ENCODE measurements around the gene SRA1.

SRA1 gene

GRCh38 chr5:140568443-140569063, 11.3 kb upstream of the SRA1 start:
- no peak overlapping the region for H3K27ac ChIP-seq (ENCODE audit: poor library complexity, severe bottlenecking)
- DNase-seq (ENCODE audit: low spot score) (no peak), ATAC-seq (ENCODE audit: low read depth) (no peak)
- no peaks in the 10 kb centered on the region for H3K9me3 ChIP-seq (ENCODE audit: severe bottlenecking)
- peaks cover 22% of the 10 kb centered on the region for H3K36me3 ChIP-seq (ENCODE audit: low read depth)
- no peaks in the 10 kb centered on the region for H3K27me3 ChIP-seq (ENCODE audit: insufficient read depth, poor library complexity, severe bottlenecking)
- H3K4me3 ChIP-seq (ENCODE audit: severe bottlenecking): no peak overlapping the region
- no peak for TF ChIP-seq CTCF (IDR thresholded peaks at IDR 0.05; ENCODE audit: poor library complexity, severe bottlenecking)
- peaks cover 5% of the 10 kb centered on the region for H3K4me1 ChIP-seq (ENCODE audit: insufficient read depth, poor library complexity, severe bottlenecking)

- ATAC-seq (ENCODE audit: low read depth) (no peak), DNase-seq (ENCODE audit: low spot score) (no peak)
- H3K4me1 ChIP-seq (ENCODE audit: insufficient read depth, poor library complexity, severe bottlenecking): peaks cover 5% of the 10 kb centered on the region
- H3K36me3 ChIP-seq (ENCODE audit: low read depth): peaks cover 22% of the 10 kb centered on the region
- no peak overlapping the region for H3K4me3 ChIP-seq (ENCODE audit: severe bottlenecking)
- TF ChIP-seq CTCF (IDR thresholded peaks at IDR 0.05; ENCODE audit: poor library complexity, severe bottlenecking): no peak
- no peaks in the 10 kb centered on the region for H3K9me3 ChIP-seq (ENCODE audit: severe bottlenecking)
- H3K27ac ChIP-seq (ENCODE audit: poor library complexity, severe bottlenecking): no peak overlapping the region
- H3K27me3 ChIP-seq (ENCODE audit: insufficient read depth, poor library complexity, severe bottlenecking): no peaks in the 10 kb centered on the region
These were observed 10.6 kb upstream of the SRA1 start for GRCh38 chr5:140567871-140568270.

GRCh38 chr5:140567136-140567818, 10.0 kb upstream of the SRA1 start:
- no peak overlapping the region for H3K27ac ChIP-seq (ENCODE audit: poor library complexity, severe bottlenecking)
- no peaks in the 10 kb centered on the region for H3K27me3 ChIP-seq (ENCODE audit: insufficient read depth, poor library complexity, severe bottlenecking)
- peaks cover 5% of the 10 kb centered on the region for H3K4me1 ChIP-seq (ENCODE audit: insufficient read depth, poor library complexity, severe bottlenecking)
- no peak overlapping the region for H3K4me3 ChIP-seq (ENCODE audit: severe bottlenecking)
- no peak for DNase-seq (ENCODE audit: low spot score)
- ATAC-seq (ENCODE audit: low read depth): no peak
- no peaks in the 10 kb centered on the region for H3K9me3 ChIP-seq (ENCODE audit: severe bottlenecking)
- peaks cover 22% of the 10 kb centered on the region for H3K36me3 ChIP-seq (ENCODE audit: low read depth)
- no peak for TF ChIP-seq CTCF (IDR thresholded peaks at IDR 0.05; ENCODE audit: poor library complexity, severe bottlenecking)

GRCh38 chr5:140566665-140567064, 9.4 kb upstream of the SRA1 start:
- Histone ChIP-seq H3K27ac (ENCODE audit: poor library complexity, severe bottlenecking) (no peak overlapping the region), H3K9me3 (ENCODE audit: severe bottlenecking) (no peaks in the 10 kb centered on the region), H3K4me3 (ENCODE audit: severe bottlenecking) (no peak overlapping the region), H3K4me1 (ENCODE audit: insufficient read depth, poor library complexity, severe bottlenecking) (peaks cover 5% of the 10 kb centered on the region), H3K27me3 (ENCODE audit: insufficient read depth, poor library complexity, severe bottlenecking) (no peaks in the 10 kb centered on the region), H3K36me3 (ENCODE audit: low read depth) (peaks cover 22% of the 10 kb centered on the region)
- ATAC-seq (ENCODE audit: low read depth) (no peak), DNase-seq (ENCODE audit: low spot score) (no peak)
- TF ChIP-seq CTCF (IDR thresholded peaks at IDR 0.05; ENCODE audit: poor library complexity, severe bottlenecking): no peak

GRCh38 chr5:140565780-140566095, 8.5 kb upstream of the SRA1 start:
- DNase-seq (ENCODE audit: low spot score) (no peak), ATAC-seq (ENCODE audit: low read depth) (no peak)
- peak overlapping the region; percentile 51 for H3K27ac ChIP-seq (ENCODE audit: poor library complexity, severe bottlenecking)
- H3K9me3 ChIP-seq (ENCODE audit: severe bottlenecking): no peaks in the 10 kb centered on the region
- no peaks in the 10 kb centered on the region for H3K27me3 ChIP-seq (ENCODE audit: insufficient read depth, poor library complexity, severe bottlenecking)
- peaks cover 5% of the 10 kb centered on the region for H3K4me1 ChIP-seq (ENCODE audit: insufficient read depth, poor library complexity, severe bottlenecking)
- no peak for TF ChIP-seq CTCF (IDR thresholded peaks at IDR 0.05; ENCODE audit: poor library complexity, severe bottlenecking)
- peaks cover 22% of the 10 kb centered on the region for H3K36me3 ChIP-seq (ENCODE audit: low read depth)
- H3K4me3 ChIP-seq (ENCODE audit: severe bottlenecking): peak overlapping the region; percentile 61

Measured in RWPE2 (cell line).